Measurements from ENCODE around the gene C3orf52.
A peak's percentile ranks its signal among the peaks of the same experiment; 100 is the strongest.

Gene C3orf52

DNA sequence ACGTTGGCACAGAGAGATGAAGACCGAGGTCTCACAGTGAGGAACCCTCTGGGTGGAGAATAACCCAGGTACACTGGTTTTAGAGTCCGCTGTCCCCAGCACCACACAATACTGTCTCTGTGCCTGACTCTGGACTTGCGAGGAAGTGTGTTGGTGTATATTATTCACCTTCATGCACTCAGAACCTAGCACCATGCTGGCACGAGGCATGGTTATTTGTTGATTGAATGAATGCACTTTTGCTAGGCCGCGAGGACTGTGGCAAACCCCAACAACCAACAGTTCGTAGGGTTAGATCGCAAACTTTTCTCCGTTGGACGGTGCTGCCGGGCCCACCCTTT lies 484 bp upstream of the C3orf52 start:
- FAIRE-seq (peak; percentile 40), DNase-seq (ENCODE audit: low spot score) (no peak)

DNA sequence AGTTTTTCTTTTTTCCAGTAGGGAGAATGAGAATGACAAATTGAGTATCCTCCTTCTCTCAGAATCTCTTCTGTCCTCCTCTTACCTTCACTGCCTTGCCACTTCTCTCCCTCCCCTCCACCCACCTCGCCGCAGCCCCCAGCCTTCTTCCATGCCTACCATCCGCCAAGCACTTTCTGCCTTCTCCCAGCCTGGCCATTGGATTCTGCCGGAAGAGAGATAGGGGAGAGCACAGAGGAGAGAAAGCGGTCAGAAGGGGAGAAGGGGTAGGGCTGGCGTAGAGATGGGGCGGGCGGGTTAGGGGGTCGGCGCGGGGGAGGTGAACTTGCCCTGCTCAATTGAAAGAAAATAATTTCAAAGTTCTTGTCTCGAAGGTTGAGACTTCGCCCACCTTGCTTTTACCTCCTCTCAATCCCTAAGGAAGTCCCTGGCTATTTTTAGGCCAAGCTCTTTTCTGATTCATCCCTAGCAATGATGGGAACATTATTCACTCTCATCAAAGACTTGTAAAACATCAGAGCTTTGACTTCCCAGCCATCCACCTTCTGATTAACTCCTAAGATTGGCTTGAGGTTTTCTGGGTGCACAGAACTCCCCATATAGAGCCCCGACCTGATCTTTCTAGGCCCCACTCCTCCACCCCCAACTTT lies 811 bp downstream of the C3orf52 start:
- DNase-seq (ENCODE audit: low spot score) (no peak), FAIRE-seq (peak; percentile 74)

DNA sequence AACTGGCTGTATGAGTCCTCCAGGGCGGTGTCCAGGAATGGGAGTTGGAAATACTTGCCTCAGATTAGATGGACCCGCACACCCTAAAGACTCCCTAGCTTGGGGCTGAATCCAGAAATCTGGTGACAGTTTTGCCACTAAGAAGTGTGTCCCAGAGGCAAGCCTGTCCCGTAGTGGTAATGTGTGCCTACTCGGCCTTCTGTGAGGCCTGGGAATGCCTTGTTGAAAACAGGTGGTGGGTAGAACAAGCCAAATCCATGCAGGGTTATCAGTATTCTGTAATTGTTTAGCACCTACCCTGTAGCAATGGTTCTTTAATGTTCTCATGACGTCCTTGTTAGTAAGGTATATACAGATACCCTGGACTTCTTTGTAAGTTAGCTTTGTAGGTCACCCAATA lies 1.6 kb downstream of the C3orf52 start:
- DNase-seq (ENCODE audit: low spot score) (no peak), FAIRE-seq (no peak)

DNA sequence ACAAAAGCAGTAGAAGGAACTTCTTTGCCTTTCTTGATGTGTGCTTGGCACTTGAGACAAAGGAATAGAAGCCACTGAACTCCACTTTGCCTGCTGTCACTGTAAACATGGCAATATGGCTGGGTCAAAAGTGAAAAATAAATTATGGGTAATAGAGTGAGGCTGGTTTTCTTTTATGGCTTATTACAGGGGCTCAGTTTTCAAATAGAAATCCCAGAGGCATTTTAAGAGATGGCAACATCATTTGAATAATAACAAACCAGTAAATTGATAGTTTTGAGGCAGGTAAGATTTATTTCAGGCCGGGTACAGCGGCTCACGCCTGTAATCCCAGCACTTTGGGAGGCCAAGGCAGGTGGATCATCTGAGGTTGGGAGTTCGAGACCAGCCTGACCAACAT lies 2.8 kb downstream of the C3orf52 start:
- no peak for FAIRE-seq
- DNase-seq (ENCODE audit: low spot score): no peak

DNA sequence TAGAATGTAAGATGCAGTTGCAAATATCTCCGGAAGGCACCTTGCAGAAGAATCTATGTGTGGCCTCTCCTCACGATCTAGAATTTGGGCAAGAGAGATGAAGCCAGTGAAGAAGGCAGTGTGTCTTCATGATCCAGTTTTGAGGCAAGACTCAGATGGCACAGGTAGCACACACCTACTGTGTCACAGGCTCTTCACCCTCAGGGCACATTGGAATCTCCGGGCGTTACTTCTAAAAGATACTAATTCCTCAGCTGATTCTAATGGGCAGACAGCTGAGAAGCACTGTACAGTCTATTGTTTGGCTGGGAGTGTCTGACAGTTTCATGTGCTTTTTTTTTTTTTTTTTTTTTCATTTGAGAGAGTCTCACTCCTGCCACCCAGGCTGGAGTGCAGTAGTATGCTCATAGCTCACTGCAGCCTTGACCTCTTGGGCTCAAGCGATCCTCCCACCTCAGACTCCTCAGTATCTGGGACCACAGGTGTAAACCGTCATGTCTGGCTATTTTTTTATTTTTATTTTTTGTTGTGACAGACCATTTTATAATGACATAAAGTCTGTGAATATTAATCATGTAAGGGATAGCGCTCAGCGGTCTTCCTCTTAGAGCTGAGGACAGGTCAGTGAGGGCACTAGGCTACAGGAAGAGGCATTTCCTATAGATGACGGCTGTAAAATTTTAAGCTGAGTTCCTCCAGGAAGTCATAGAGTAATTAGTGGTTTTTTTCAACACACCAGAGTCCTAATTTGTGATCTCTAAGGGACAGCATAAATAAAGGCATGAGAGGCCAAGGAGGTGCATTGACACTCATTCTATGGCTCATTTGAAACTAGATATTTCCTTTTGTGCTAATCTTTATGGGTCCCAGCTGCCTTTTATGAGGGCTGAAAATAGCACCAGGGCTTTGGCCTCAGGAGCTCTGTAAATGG lies 4.0 kb downstream of the C3orf52 start:
- no peak for FAIRE-seq
- DNase-seq (ENCODE audit: low spot score): no peak

DNA sequence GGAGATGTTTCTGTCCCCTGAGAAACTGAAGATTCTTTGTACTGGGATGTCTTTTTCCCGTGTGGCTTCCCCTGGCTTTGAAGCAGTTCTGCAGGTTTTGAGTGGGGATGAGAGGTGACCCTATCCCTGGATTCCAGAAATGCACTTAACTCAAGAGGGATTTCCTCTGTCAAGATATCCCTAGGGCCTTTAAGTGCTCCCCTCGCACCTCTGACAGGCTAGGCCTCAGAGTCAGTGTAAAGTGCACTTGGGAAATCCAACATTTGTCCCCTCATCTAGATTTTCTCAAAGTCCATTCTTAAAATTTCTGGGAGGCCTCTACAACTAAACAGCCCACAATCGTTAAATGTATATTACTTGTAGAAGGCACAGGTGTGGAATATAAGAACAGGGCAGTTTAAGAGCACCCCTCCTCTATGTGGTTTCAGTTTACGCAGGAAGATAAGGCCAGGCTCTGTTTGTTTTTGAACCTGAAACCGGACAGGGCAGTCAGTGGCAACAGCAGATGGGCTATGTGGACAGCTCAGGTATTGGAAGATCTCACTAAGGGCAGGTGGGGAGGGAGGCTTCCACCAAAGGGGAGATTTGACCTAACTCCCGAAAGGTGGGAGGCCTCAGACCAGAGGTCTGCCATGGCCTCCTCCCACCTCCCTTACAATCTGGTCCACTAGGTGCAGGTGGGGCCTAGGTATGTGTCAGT lies 4.8 kb downstream of the C3orf52 start:
- no peak for DNase-seq (ENCODE audit: low spot score)
- no peak for FAIRE-seq

DNA sequence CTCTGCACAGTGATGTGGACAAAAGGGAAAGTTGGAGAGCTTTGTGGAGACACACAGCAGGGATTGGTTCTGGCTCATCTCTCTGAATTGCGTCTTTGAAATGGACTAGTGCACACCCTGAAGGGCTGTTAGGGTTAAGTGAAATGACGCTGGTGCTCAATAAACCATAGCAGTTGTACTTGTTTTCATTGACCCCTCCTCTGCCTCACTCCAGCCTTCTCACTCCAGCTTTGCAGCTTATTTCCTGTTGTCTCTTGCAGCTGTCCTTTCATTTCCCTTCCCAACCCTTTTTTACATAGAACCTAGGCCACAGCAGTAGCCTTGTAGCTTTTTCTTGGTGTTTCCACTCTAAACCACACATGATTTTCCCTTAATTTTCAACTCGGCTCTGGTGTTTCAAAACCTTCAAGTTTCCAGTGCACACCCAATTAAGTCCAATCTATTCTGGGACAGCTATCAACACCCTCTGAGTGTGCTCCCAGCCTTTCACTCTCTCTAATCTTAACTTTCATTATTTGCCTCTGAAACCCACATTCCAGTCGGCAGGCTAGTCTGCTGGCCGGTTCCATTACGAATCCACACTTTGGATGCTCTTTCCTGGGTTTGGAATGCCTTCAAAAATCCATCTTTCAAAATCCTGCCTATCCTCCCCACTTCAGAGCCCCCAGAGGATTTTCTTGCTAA lies 6.4 kb downstream of the C3orf52 start:
- no peak for DNase-seq (ENCODE audit: low spot score)
- FAIRE-seq: no peak

DNA sequence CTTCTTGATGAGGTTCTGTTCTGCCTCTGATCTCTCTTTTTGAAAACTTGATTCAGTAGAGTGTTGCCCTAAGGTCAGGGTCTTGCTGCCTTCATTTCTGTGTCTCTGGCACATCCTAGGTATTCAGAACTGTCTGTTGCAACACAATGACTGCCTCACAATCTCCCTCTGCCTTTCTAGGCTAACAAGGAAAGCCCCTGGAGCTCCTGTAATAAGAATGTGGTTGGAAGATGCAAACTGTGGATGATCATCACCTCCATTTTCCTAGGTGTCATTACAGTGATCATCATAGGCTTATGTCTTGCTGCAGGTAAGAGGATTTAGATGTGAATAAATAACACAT lies 7.0 kb downstream of the C3orf52 start:
- no peak for FAIRE-seq
- DNase-seq (ENCODE audit: low spot score): no peak

DNA sequence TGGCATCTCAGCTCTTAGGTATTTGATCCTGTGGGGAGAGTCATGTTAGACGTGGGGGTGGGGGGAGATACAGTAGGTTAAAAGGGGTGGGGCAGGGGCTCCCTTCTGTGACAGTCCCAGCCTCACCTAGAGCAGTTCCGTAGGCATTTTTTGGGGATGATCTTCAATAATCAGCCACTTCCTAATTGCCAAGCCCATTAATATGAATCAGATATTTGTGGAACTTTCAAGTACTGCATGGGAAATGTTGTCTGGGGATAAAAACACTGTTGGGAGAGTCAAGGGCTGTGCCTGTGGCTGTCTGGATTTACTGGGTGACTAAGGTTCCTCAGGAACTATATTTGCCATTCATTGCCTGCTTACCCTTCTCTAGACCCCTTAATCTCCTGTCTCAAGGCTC lies 9.5 kb downstream of the C3orf52 start:
- FAIRE-seq: no peak
- no peak for DNase-seq (ENCODE audit: low spot score)

DNA sequence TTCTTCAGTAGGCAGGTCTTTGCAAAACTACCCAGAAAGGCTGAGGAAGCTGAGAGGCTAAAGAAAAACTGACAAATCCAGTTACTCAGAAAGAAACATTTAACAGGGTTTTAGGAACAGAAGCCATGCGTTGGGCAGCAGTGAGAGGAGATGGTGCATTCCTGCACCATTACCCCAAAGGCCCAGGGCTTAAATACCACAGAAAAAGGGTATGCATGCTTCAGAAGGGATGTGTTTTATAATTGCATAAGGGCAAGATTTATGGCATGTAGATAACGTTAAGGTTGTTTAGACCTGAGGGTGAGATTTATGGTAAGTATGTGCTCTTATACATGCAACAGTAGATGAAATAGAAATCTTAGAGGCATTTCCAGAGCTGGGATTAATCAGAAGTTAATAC lies 10.0 kb downstream of the C3orf52 start:
- DNase-seq (ENCODE audit: low spot score) (no peak), FAIRE-seq (no peak)

DNA sequence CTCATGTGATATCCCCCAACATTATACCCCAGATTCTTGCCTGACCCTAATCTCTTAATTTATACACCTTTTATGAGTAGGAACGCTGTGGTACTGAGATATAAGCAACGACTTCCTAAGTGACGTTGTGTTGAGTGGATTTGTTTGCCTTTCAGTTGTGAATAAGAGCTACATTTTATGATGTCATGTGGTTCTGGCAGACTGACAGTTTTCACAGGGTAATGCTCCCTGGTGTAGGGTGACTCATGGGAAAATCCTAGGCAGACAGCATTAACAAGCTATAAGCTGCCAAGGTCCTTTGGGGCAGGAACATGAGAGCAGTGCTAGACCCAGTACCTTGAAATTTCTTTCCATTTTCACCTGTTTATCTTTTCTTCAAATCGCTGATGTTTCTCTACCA lies 11.2 kb downstream of the C3orf52 start:
- DNase-seq (ENCODE audit: low spot score) (peak; percentile 89), FAIRE-seq (peak; percentile 58)

DNA sequence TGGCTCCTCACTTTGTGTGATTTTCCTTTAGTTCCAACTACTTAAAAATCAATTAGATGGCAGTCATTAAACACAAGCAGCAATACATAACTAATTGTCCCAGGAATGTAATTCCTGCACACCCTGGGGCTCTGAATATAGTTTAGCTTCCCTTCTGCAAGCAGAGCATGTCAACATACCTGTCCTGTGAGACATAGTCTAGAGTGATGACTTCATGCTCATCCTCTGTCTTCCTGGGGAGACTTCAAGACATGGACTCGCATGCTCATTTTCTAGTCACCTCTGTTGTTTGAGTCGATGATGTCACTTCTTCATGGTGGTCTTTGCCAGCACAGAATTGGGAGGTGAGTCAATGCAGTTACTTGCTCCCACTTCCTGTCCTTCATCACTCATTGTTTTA lies 15.7 kb downstream of the C3orf52 start:
- peak; percentile 86 for FAIRE-seq
- peak; percentile 80 for DNase-seq (ENCODE audit: low spot score)

DNA sequence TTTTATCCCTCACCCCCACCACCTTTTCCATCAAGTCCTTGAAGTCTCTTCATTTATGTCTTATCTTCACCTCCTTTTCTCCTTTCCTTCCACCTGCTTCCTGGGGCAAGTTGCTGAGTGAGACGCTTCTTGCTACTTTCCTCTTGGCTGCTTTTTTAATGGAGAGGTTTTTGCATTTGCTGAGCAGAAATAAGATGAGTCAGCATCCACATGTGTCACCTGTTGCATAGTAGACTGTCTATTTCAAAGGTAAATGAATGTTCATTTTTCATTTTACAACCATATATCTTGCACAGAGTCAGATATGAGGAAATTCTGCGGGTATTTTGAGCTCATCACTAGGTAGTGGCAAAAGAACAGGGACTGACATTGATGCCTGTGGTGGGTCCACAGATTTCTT lies 18.6 kb downstream of the C3orf52 start:
- DNase-seq (ENCODE audit: low spot score) (no peak), FAIRE-seq (no peak)

DNA sequence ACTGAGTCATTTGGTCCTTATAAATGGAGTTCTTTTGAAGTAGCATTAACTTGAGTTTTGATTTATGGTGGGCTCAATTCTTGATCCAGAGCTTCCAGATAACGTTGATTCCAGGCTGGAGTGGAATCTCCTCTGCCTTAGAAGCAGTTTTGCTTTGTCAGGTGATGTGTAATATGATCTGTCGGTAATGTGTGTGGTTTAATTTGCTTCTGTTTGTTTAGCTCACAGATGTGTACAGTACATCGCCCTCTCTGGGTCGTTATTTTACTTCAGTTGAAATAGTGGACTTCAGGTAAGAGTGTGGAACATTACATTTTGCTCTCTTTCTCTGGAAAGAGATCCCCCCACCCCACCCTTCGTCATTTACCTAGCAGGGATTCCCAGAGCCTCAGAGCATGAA lies 23.1 kb downstream of the C3orf52 start:
- DNase-seq (ENCODE audit: low spot score) (no peak), FAIRE-seq (no peak)

DNA sequence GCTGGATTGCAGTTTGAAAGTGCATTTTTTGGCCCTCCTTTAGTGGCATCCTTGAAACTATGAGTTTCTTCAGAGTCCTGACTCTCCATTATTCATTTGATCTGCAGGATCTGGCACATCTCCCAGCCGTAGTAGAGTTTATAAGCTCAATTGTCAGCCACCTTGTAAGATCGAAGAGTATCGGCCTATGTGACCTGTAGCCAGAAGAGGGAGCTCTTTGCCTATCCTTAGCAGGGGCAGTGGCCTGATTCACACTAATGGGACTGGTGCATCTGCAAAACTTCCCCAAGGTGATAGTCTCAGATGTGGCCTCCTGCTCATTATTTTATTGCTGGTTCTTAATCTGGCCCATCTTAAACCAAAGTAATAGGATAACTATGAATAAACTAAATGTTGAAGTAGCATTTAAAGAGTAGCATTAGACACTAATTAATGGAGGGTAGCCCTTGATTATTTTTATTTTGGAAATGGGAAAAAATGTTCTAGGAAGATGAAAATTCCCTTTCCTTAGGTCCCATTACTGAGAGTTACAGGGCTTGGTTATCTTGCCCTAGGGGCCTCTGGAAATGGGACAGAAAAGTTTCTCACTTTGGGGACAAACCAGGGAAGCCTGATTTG lies 25.7 kb downstream of the C3orf52 start:
- FAIRE-seq (no peak), DNase-seq (ENCODE audit: low spot score) (peak; percentile 77)

DNA sequence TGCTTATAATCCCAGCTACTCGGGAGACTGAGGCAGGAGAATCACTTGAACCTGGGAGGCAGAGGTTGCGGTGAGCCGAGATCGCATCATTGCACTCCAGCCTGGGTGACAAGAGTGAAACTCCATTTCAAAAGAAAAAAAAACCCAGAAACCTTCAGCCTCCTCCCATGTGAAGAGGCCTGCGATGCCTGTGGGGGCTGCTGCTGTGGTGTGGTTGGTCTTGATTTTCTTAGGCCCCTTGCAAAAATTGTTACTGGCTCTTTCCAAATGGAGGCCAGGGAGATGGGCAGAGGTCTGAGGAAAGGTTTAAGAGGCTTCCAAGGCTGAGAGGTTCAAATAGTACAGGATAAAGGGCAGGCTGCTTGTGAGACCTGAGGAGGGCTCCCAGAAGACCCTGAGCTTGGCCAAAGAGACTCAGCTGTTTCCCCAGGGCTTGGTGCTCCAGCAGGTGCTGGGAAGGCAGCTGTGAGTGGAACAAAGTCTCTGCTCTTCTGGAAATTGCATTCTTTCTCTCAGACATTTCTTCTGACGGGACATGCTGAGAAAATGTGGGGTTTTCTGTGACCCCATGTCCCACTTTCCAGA lies 28.5 kb downstream of the C3orf52 start:
- FAIRE-seq (no peak), DNase-seq (ENCODE audit: low spot score) (no peak)

DNA sequence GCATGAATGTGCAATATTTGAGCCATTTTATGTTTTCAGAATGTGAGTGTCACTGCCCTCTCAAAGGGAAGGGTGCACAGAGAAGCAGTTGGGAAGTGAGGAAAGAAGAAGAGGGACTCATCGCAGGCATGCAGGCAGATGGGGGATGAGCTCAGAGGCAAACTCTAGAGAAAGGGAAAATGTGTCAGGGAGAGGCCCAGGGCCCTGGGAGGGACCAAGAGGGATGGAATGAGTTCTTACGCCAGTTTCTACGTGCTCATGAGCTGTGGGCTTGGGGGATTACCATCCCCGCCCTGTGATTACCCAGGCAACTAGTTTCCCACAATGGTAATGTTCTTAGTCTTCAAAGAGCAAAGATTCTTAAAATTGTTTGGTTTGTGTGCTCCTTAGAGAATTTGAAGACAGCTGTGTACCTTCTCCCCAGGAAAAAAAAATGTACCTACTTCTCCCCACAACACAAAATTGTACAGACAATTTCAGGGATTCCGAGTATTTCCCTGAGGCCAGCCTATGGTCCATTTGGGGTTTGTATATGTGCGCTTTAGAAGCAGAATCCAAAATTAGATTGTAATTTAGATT lies 29.1 kb downstream of the C3orf52 start:
- DNase-seq (ENCODE audit: low spot score): no peak
- FAIRE-seq: no peak

DNA sequence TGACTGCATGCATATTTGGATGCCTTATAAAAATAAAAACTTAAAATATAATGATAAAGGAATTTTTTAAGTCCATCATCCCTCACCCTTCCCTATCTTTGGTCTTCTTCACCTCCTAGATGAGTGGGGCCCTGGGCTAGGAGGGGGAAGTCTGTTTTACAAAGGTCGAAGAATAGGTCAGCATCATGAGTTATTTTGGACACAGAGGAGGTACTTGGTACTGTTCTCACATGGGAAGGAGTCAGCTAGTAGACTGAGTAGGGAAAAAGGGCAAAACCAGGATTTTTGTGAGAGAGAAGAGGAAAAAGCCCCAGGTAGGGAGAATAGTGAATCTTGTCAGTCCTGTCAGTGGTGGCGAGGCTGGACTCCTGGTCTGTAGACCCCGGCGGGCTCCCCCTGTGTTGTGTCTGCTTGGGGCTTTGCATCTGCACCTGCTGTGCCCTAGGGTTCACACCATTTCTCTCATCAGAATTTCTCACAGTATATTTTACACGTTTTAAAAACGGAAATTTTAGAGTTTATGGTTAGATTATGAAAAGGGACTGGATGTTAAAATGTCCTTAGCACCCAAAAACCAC lies 29.7 kb downstream of the C3orf52 start:
- FAIRE-seq (no peak), DNase-seq (ENCODE audit: low spot score) (no peak)

DNA sequence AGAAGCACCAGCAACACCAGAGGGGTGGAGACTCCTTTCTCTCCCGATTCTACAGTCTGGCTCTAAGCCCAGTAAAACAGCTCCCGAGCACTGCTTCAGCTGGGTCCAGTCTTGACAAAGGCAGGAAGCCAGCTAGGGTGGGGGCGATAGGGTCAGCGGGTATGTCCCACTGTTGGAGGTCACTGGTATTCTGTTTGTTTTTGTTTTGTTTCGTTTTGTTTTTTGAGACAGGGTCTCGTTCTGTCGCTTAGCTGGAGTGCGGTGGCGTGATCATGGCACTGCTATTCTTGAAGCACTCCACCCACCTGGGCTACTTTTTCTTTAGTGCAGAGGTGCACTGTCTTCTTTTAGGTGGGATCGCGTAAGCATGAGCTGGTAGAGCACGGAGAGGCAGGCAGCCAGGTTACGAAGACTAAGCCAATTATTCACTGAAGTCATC lies 30.6 kb downstream of the C3orf52 start:
- FAIRE-seq: no peak

DNA sequence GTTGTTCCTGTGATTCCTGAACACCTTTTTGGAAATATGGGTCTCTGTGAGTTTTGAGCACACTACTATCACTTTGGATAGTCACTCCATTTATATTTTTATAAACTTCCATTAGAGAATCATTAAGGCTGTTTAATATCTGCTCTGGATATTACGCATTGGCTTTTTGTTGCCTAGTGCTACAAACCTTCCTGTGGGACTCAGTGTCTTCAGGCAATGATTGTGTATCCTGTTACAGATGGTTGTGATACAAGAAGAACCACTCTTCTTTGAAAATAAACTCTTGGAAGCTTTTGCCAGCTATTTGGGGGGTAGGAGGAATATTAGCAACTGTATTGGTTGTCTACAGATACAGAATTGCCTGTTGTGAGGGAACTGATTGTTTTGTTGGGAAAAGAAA lies 31.2 kb downstream of the C3orf52 start:
- FAIRE-seq: no peak
- DNase-seq (ENCODE audit: low spot score): no peak

More for the DNA sequence above, 30.6 kb downstream of the C3orf52 start:
- no peak for DNase-seq (ENCODE audit: low spot score)

Data from urothelium cell line (cell line).